Dermis microvascular lymphatic vessel endothelial cell (primary cell): ENCODE data around the gene PTPN14. TPM values are rescaled to one million over a fixed set of nuclear protein-coding genes. Genes with fewer than 3 reads are reported as not detected.
"Not testable (repeated sequence)": the region's sequence is repeated elsewhere in the genome, so short reads cannot be mapped to it uniquely, and the experiment has no call there.

Experiments used
- DNase-seq, 2 donors: peaks; one replicate each; pipeline versions ENCODE4 v3.0.0 to v3.0.0-alpha.2; 2010; ENCODE audit warnings: low read depth in 2 of 2
- total RNA-seq: library from RNA; depleted of rRNA; stranded (reverse); fragments of >200 nt; gene quantifications from 2 replicates; pipeline ENCODE4 v1.2.1, GENCODE V29; 2014

Gene PTPN14
- total RNA-seq, 1 donor from 2014 or later: 54.3 TPM

DNA sequence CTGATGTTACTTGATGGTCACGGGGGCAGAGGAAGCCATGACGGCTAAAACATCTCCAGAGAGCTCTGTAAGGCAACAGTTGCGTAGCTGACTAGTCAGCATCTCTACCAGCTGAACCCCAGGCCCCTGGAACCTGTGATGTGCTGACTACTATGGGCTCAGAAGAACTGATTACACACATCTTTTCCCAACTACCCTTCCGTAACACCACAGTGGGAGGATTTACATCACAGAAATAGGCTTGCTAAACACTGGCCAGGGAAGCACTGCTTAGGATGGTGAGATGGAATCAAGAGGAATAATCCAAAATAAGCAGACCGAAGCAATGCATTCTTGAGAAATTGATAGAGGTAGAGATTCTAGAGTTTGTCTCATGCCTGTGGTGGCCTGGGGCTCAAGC lies 148.0 kb downstream of the PTPN14 start:
- DNase-seq: peak in 1 of 2 donors; percentile 15

DNA sequence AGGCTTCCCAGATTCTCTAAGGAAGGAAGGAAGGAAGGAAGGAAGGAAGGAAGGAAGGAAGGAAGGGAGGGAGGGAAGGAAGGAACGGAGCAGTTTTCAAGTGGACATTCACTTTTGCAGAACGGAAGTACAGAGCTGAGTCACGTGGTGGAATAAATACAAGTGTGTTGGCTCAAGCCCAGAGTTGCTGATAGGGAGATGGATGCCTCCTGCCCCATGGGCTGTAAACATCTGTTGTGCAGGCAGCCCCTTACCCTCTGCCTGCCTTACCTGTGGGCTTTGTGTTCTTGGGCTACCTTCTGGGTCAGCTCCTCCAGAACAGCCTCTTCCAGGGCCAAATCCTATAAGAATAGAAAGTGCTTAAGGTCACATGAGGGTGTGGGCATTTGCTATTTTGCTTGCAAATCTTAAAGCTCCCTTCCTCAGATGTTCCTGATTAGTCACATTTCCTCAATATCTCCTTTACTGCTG lies 148.8 kb downstream of the PTPN14 start:
- DNase-seq: peak in 1 of 2 donors; percentile 67

DNA sequence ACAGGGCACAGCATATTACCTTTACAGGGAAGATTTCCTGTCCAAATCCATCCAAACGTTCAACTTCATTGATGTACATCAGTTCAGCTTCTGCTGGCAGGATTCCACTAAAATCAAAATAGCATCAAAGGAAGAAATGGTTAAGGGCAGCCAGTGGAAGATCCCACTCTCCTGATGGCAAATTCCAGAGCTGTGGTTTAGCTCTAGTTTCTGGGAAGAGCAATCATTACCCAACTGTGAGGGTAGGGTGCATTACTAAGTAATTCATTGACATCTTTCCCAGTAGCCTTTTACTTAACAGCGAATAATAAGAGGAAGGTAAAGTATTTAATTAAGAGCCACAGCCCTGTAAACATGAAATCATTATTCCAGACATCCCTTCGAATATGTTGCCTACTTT lies 149.7 kb downstream of the PTPN14 start:
- no peak for DNase-seq

DNA sequence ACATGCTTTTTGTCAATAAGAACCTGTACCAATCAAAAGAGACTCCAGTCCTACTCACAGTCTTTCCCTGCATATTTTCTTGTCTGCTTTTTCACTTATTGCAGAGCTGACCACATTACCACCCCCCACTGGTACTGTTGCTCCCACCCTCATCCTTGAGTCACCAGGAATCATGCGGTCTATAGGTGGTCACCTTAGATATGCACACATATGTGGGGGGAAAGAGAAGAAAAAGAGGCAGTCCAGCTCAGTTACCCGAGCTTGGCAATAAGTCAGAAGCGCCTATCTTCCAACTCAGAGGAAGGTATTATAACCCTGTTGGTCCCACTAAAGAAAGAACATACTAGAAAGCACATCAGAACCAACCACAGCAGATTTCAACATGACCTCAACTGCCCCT lies 151.3 kb downstream of the PTPN14 start:
- DNase-seq: no peak

DNA sequence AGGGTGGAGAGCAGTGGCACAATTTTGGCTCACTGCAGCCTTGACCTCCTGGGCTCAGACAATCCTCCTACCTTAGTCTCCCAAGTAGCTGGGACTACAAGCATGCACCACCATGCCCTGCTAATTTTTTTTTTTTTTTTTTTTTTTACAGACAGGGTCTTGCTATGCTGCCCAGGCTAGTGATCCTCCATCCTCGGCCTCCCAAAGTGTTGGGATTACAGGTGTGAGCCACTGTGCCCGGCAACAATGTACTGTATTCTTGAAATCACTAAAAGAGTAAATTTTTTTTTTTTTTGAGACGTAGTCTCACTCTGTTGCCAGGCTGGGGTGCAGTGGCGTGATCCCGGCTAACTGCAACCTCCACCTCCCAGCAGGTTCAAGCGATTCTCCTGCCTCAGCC lies 152.9 kb downstream of the PTPN14 start:
- DNase-seq: no peak

DNA sequence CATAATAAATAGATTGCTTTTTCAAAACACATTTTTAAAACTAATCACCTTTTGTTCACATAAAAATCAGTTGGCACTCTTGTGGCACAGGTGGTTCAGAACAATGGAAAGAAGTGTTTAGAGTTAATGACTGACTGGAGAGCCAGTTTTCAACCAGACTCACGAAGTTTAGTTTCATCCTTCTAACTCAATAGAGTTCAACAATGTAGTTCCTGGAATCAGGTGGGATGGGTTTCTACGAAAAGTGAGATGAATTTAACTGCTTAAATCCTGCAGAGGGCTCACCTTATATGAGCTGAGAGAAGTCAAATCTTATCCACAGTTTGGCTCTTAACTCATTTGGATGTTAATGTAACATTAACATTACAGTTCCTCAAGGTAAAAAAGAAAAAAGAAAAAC lies 153.9 kb downstream of the PTPN14 start:
- DNase-seq: no peak

DNA sequence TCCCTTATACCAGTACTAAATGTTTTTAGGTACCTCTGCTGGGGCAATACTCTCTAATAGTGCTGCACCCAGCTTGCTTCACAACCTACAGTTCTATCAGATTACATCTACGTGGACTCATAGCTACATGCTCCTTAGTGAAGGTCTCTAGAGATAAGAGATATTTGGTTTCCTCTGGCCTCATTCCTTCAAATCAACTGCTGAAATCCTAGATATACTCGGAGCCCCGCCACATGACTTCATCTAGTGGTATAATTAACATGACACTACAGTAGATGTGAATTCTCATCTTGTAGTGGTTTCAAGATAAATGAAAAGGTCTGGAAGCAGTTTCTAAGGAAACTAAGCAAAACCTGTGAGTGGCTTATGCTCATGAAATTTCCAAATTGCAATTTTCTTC lies 155.1 kb downstream of the PTPN14 start:
- DNase-seq: no peak

DNA sequence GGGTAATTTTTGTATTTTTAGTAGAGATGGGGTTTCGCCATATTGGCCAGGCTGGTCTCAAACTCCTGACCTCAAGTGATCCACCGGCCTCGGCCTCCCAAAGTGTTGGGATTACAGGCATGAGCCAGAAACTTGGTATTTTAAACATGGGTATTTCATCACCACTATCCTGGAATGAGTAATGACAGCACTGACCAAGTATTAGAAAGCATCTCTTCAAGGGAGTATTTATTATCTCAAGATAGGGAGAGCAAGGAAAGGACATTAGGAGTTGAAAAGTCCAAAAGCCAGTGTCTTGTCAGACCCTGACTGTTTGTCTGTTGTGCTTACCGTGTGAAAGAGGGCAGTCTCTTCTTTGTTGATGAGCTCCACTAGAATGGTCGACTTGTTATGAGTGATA lies 156.8 kb downstream of the PTPN14 start:
- not testable (repeated sequence) for DNase-seq

DNA sequence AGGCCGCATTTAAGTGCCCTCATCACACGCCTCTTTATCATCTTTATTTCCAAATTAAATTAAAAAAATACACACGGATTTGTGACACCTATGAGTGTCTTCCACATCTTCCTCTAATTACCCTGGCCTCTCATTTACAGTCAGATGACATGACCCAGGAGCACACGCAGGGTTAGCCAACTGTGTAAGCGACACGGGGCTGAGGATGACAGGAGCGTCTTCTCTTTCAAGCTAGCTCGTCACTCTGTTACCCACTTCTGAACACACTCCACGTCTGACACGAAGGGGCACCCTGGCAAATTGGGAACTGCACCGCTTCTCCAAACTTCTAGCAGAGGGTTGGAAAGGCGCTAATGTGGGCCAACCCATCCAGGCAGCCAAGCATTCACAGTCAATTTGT lies 158.3 kb downstream of the PTPN14 start:
- no peak for DNase-seq

DNA sequence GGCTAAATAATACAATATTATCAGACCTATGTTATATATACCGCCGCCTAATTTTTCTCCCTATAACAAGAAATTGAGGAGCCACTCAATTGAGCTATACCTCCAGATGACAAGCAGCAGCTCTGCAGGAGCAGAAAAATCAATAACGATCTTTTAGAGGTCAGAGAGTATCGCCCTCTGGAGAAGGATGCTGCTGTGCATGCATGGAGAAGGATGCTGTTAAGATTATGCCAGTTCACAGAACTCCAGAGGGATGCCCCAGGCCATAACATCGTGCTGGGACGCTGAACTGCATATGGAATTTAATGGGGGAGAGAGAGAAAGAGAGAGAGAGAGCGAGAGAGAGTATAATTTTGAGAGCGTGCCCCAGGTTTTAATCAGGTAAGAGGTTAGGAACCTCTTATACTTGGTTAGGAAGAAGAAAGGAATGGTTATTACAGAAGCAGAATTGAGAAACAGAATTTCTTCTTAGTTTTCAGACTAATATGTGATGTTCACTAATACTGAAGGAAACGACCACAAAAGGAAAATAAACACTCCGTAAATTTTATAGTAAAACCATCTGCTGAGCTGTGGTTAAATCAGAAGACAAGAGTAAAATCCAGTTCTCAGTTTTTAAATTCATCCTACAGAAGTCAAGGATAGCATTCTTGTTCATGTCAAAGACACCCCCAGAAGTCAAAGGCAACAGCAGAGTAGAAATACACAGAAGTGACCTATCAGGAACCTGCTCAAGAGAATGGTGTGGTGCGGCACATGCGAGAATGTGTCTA lies 159.3 kb downstream of the PTPN14 start:
- no peak for DNase-seq

DNA sequence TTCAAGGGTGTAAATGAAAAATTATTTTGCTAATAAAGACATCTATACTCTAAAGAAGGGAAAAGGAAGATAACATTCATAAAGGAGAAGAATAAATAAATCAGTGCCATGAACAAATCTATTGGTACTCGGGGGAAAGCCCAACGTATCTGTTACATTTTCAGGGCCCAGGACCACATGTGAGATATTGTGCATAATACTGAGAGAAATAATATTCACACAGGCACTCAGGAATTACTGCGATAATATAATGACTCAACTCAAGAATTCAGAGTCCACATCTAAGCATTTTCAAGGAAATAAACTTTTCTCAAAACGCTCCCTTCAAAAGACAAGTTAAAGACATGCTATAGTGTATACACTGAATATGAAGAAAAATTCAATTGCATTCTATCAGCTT lies 161.7 kb downstream of the PTPN14 start:
- DNase-seq: no peak

DNA sequence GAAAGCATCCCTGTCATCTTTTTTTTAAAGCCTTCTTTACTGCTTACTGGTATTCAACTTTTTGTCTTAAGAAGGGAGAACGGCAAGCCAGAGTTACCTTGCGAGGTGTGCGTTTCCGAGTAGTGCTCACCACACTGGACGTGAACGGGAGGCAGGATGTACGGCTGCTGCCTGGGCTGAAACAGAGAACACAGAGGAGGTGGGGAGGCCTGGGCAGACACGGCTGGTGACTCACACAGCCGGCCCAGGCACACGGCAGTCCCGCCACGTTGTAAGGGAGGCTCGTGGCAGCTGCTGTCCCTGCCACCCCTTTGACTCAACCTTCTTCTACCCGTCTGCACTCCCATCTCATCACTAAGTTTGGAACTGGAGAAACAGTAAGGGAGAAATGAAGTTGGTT lies 164.7 kb downstream of the PTPN14 start:
- peak in 1 of 2 donors; percentile 84 for DNase-seq

DNA sequence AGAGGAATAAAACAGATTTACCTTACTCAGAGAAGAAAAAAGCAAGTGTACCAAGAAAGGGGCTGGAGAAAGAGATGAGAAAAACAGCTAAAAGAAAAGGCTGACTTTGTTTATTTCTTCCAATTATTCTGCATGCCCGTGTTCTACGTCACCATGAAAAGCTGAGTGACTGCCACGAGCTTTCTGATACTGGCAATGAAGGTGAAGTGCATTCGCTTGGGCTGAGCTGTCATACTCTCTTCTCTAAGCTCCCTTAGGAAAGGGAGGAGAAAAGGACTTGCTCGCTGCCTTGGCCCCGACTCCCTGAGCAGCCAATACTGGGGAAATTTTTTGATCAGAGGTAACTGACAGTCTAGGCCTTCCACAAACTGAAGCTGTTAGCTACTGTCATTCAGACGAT lies 165.1 kb downstream of the PTPN14 start:
- DNase-seq: no peak

DNA sequence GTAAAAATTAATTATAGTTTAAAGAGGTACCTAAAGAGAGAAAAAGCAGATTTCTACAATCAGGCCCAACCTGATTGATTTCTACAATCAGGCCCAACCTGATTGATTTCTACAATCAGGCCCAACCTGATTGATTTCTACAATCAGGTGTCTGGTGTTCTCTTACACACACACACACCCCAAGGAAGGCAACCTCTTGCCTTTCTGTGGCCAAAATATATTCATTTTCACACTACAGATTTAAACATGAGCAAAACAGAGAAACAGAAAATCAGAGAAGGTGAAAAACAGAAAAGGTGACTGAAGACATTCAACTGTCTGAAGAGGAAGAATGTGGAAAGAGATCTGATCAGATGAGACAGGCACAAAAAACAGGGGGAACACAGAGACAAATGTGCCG lies 166.0 kb downstream of the PTPN14 start:
- DNase-seq: no peak

DNA sequence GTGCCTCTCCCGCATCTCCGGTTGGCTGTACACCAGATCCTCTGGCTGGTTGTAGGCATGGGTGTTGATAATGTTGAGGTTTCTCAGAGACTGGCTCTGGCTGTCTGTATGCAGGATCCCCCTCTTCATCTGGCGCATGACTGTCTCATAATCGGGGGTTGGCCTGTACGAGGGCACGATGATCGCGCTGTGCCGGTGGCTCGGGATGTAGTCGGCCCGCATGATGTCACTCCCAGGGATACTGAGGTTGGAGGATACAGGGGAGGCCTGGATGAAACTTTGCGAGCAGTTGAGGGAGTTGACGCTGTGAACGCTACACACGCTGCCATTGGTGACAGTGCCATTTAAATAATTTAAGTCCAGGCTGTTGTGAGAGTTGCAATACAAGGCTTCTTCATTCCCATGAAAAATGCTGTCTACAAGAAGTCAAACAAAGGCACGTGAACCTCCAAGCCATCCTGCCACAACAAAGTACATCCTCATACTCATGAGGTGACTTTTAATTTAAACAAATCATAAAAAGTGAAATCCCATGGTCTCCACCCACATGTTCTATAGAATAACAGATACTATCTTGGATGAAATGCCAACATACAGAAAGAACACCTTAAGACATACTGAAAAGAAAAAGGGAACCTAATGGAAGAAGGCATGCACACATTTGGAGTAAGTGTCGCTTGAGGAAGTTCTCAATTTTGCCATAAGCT lies 166.9 kb downstream of the PTPN14 start:
- DNase-seq: no peak

DNA sequence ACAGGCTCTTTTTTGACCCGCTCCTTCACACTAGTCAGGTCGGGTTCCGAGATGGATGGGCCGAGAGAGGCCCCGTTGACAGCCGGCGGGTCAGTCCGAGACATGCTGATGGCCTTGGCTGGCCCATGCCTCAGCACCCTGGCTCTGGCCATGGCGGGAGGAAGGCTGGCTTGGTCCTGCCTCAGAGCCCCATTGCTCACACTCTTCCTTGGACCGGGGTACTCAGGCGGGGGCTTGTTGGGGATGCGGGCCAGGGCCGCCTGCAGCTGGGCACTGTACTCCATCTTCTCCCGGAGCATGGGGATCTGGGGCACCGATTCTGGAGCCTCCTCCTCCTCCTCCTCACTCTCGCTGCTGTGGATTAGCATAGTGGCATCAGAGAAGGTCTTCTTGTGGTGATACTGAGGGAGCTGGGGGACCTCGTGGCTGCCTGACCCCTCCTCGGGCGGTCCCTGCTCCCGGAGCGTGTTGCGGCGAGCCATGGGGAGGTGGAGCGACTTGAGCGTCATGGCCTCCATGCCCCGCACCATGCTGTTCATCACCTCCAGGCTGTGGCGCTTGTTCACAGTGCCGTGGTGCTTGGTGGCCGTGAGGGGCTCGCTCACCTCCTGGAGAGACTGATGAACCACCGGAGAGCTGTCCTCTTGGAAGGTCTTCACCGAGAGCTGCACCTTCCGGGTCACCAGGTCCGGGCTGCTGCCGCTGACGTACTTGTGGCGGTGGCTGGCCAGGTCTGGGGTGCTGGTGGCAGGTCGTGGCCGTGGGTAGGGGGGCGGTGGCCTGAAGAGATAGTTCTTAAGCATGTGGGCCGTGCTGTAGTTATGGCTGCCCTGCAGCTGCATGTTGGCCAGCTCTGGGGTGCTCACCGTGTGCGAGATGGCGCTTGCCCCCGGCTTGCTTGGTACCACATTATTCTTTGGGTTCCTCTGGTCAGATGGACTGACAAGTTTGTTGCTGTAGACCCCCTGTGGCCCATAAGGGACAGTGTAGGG lies 167.7 kb downstream of the PTPN14 start:
- DNase-seq: no peak

DNA sequence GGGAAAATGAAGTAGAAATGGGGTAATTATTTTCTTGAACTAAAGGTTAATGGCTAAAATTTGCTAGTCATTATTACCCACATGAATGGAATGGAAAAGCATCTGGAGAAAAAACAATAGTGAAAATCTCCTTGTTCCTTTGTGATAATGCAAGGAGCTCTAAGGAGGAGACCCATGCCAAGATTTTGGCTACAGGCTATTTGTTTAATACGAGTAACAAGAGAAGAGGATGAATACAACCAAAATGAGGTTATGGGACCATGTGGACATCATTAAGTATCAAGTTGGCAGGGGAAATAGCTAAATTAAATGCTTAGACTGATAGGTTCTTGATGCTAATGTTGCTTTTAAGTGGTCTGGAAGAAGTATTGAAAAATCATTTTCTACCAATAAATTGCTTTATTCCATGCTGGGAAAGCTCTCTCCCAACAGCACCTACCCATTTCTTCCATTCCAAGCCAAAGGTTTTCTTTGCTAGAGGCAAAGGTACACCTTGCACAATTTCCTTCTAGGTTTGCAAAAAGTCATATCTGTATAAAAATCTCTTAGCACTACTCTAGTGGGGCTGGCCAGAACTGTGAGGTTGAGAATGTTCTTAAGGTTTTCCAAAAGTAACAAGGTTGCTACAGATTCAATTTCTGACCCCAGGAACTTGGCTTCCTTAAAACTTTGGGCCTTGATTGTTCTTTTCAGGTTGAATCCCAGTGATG lies 170.3 kb downstream of the PTPN14 start:
- DNase-seq: no peak

DNA sequence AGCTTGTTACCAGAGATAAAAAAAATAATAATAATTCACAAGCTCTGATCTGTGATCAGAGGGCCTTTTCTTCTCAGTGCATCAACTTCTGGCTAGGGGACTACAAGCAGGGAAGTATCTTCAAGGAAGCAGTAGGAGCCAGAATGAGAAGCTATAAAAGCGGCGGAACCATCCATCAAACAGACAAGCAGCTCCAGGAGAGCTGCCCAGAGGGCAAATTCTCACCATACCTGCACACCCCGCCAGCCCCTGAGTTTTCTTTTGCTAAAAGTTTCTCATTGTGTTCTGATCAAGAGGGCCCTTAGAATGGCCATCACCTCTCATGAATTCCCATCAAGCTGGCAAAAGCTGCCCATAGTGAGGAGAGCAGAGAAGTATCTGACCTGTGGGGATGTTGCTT lies 171.0 kb downstream of the PTPN14 start:
- DNase-seq: no peak

DNA sequence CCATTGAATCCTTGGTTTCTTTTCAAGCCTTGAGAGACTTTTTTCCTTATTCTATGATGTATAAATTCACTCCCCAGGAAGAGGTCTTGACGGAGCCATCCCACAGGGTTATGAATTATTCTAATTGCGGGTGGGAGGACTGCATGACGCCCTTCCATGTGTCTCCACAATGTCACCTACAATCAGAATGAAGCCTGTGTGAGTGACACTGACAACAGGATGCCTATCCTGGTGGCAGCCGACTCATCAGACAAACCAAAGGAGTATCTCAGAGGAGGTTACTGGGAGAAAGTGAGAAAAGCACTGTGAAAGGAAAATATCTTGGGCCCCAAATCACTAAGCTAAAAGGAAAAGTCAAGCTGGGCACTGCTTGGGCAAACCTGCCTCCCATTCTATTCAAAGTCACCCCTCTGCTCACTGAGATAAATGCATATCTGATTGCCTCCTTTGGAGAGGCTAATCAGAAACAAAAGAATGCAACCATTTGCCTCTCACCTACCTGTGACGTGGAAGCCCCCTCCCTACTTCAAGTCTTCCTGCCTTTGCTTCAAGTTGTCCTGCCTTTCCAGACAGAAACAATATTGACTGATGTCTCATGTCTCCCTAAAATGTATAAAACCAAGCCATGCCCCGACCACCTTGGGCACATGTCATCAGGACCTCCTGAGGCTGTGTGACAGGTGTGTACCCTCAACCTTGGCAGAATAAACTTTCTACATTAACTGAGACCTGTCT lies 172.0 kb downstream of the PTPN14 start:
- no peak for DNase-seq

DNA sequence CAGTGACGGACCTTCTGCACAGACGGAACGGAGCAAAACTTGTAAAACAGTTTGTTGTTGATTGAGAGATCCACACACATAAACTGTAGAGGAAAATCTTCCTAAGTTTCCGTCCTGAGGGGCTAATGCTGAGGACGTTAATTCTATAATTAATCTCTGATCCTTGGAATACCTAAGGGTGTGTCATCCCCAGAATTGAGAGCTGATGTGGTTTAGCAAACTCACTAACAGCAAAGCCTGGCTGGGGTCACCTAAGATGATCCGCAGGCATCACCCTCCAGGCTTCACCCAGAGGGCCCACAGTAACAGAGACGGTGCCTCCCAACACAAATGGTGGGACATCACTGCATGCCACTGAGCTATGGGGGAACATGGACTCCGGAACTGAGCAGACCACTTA lies 172.9 kb downstream of the PTPN14 start:
- no peak for DNase-seq

DNA sequence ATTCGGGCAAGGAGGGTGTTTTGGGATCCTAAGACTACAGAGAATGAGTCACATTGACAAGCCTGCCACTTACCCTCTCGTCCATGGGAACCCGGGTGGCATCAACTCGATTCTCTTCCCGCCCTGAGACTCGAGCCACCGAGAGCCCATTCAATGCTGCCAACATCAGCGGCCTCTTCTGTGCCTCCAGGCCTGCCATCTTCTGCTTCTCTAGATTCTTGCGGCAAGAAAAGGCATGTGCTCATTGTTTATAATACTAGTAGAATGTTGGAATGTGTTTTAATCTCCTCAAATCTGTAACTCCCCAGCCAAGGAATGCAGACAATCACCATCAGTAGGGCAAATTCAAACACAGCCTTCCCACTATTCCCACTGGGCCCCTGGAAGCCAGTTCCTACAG lies 173.5 kb downstream of the PTPN14 start:
- no peak for DNase-seq
